GM23338 (cell line): ENCODE measurements around the gene VRK1. TPM values are rescaled to one million over a fixed set of nuclear protein-coding genes. Genes with fewer than 3 reads are reported as not detected.

Experiments
- ATAC-seq: fragments of 200-7000 bp; cut with Tn5 transposase; 3 replicates; pipeline ENCODE4 v1.9.1; 2020
- DNase-seq: peaks from one replicate; pipeline ENCODE4 v3.0.0-alpha.2; 2015; ENCODE audit warnings: low spot score
- H2AFZ ChIP-seq: fragments of 200-600 bp; sonication (generic); 2 replicates; pipeline ENCODE4 v1.8.0; 2016; ENCODE audit warnings: antibody characterized with exemption, mild to moderate bottlenecking, moderate library complexity
- H3F3A ChIP-seq: fragments of 200-600 bp; sonication (generic); replicated peaks from 2 replicates; pipeline ENCODE4 v1.8.0; 2017; ENCODE audit warnings: antibody characterized with exemption, mixed run types, low read depth
- H3K27ac ChIP-seq: fragments of 200-600 bp; sonication (generic); 2 replicates; pipeline ENCODE4 v1.6.1; 2016; ENCODE audit warnings: low read depth
- H3K27me3 ChIP-seq: fragments of 200-600 bp; sonication (generic); 2 replicates; pipeline ENCODE4 v1.8.0; 2016; ENCODE audit warnings: mild to moderate bottlenecking, mixed run types, moderate library complexity; ENCODE audit not compliant: insufficient read depth
- H3K36me3 ChIP-seq: fragments of 200-600 bp; sonication (generic); 2 replicates; pipeline ENCODE4 v1.8.0; 2016; ENCODE audit warnings: mild to moderate bottlenecking; ENCODE audit not compliant: insufficient read depth
- H3K4me1 ChIP-seq: fragments of 200-600 bp; sonication (generic); 2 replicates; pipeline ENCODE4 v1.8.0; 2016; ENCODE audit warnings: mild to moderate bottlenecking, moderate library complexity; ENCODE audit not compliant: insufficient read depth
- H3K4me2 ChIP-seq: fragments of 200-600 bp; sonication (generic); 2 replicates; pipeline ENCODE4 v1.7.1; 2017; ENCODE audit warnings: mixed run types
- H3K4me3 ChIP-seq: fragments of 200-600 bp; sonication (generic); 2 replicates; pipeline ENCODE4 v1.6.1; 2016; ENCODE audit warnings: mixed run types
- H3K79me2 ChIP-seq: fragments of 200-600 bp; sonication (generic); replicated peaks from 2 replicates; pipeline ENCODE4 v1.8.0; 2017; ENCODE audit warnings: mild to moderate bottlenecking; ENCODE audit not compliant: insufficient read depth
- H3K9me2 ChIP-seq: fragments of 200-600 bp; sonication (generic); 2 replicates; pipeline ENCODE4 v1.8.0; 2017; ENCODE audit not compliant: insufficient read depth
- H4K20me1 ChIP-seq: fragments of 200-600 bp; sonication (generic); replicated peaks from 2 replicates; pipeline ENCODE4 v1.8.0; 2017; ENCODE audit warnings: mild to moderate bottlenecking; ENCODE audit not compliant: insufficient read depth
- H3K27ac Mint-ChIP-seq: 2 replicates; pipeline ENCODE4 v1.8.0; 2020; ENCODE audit warnings: inconsistent platforms, mild to moderate bottlenecking, moderate library complexity, mixed read lengths
- H3K27me3 Mint-ChIP-seq: 3 replicates; pipeline ENCODE4 v1.8.0; 2022; ENCODE audit warnings: low read depth, mild to moderate bottlenecking, moderate library complexity, mixed read lengths, inconsistent platforms; ENCODE audit not compliant: insufficient read depth, poor library complexity
- H3K36me3 Mint-ChIP-seq: 3 replicates; pipeline ENCODE4 v1.8.0; 2021; ENCODE audit warnings: low read depth, mild to moderate bottlenecking, inconsistent platforms, moderate library complexity, mixed read lengths
- H3K4me1 Mint-ChIP-seq: 3 replicates; pipeline ENCODE4 v1.8.0; 2020; ENCODE audit warnings: mild to moderate bottlenecking, inconsistent platforms, mixed read lengths
- H3K4me3 Mint-ChIP-seq: 3 replicates; pipeline ENCODE4 v1.8.0; 2021; ENCODE audit warnings: moderate library complexity, mild to moderate bottlenecking, inconsistent platforms, mixed read lengths
- H3K9me3 Mint-ChIP-seq: 3 replicates; pipeline ENCODE4 v1.8.0; 2020; ENCODE audit warnings: moderate library complexity, mild to moderate bottlenecking, inconsistent platforms, mixed read lengths
- CREB1 ChIP-seq: fragments of 250-450 bp; sonication (Bioruptor Pico); IDR thresholded peaks from 2 replicates; pipeline ENCODE4 v1.5.0; 2020; ENCODE audit warnings: low read depth, mild to moderate bottlenecking, moderate library complexity
- CTCF ChIP-seq, 2 experiments: fragments of 200-600 bp in 1 of 2; sonication (generic) in 1 of 2; conservative IDR thresholded peaks; 2 replicates each; pipeline versions ENCODE4 v1.5.1 to v1.6.1; 2016 to 2017; ENCODE audit warnings: antibody characterized with exemption in 2 of 2, low read depth in 2 of 2, mild to moderate bottlenecking in 2 of 2, moderate library complexity in 1 of 2
- EZH2 ChIP-seq: fragments of 200-600 bp; sonication (generic); IDR thresholded peaks from one replicate; pipeline ENCODE4 v1.8.0; 2017; ENCODE audit warnings: antibody characterized with exemption, mild to moderate bottlenecking, low read depth; ENCODE audit not compliant: unreplicated experiment
- NANOG ChIP-seq: IDR thresholded peaks from 2 replicates; pipeline ENCODE4 v1.6.1; 2016; ENCODE audit warnings: antibody characterized with exemption, borderline replicate concordance
- REST ChIP-seq: IDR thresholded peaks from one replicate; pipeline ENCODE4 v1.6.1; 2018; ENCODE audit warnings: antibody characterized with exemption; ENCODE audit not compliant: unreplicated experiment
- ZNF331 ChIP-seq: fragments of 250-450 bp; sonication (Bioruptor Pico); IDR thresholded peaks from 2 replicates; pipeline ENCODE4 v1.5.0; 2020; ENCODE audit warnings: low read depth, mild to moderate bottlenecking, moderate library complexity
- polyA plus RNA-seq: library from polyadenylated mRNA; unstranded; fragments of >200 nt; fragmentation: Nextera tagmentation; extraction: Ambion mirVana; gene quantifications from 2 replicates; pipeline ENCODE4 v1.2.1, GENCODE V29; 2016
- total RNA-seq: library from RNA; depleted of rRNA; stranded (reverse); fragments of >200 nt; shearing (Covaris generic); gene quantifications from 2 replicates; pipeline ENCODE4 v1.2.3, GENCODE V29; 2014

Gene VRK1
- total and polyA plus RNA-seq, 2 experiments from 2014 or later, result 83.8 to 119 TPM

DNA sequence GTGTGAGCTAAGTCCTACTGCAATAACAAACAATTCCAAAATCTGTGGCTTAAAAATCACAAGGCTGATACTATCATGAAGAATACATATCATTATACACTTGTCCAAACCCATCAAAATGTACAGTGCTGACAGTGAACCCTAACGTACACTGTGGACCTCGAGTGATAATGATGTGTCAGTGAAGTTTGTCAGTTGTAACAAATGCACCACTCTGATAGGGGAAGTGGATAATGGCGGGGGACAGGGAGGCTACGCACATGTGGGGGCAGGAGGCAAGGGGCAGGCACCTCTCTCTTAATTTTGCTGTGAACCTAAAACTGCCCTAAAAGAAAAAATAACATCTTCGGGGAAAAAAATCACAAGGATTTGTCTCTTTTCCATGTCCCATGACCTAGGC is 100.0 kb downstream of the VRK1 start:
- Histone ChIP-seq H3K27me3 (no peaks in the 10 kb centered on the region), H3K79me2 (no peaks in the 10 kb centered on the region), H3K4me3 (no peak overlapping the region), H3K27ac (no peak overlapping the region), H3K36me3 (no peaks in the 10 kb centered on the region), H3K4me1 (peaks cover 6% of the 10 kb centered on the region), H3F3A (no peaks in the 10 kb centered on the region), H3K9me2 (0 out of 2 replicates have a peak, but pooled peaks cover 4% of the 10 kb centered on the region), H4K20me1 (no peaks in the 10 kb centered on the region), H3K4me2 (no peak overlapping the region), H2AFZ (no peak overlapping the region)
- Mint-ChIP-seq H3K36me3 (no peaks in the 10 kb centered on the region), H3K9me3 (no peaks in the 10 kb centered on the region), H3K4me1 (peaks cover 8% of the 10 kb centered on the region), H3K4me3 (no peak overlapping the region), H3K27me3 (peaks cover 4% of the 10 kb centered on the region), H3K27ac (no peak overlapping the region)
- no peak for ATAC-seq
- no peak for TF ChIP-seq CTCF (conservative IDR thresholded peaks at IDR 0.05; ENCODE audit: low read depth in 2 of 2)
- no peak for TF ChIP-seq REST
- no peak for TF ChIP-seq EZH2
- TF ChIP-seq NANOG, result no peak
- TF ChIP-seq ZNF331 (CRISPR knock-in tag), result no peak
- no peak for DNase-seq

DNA sequence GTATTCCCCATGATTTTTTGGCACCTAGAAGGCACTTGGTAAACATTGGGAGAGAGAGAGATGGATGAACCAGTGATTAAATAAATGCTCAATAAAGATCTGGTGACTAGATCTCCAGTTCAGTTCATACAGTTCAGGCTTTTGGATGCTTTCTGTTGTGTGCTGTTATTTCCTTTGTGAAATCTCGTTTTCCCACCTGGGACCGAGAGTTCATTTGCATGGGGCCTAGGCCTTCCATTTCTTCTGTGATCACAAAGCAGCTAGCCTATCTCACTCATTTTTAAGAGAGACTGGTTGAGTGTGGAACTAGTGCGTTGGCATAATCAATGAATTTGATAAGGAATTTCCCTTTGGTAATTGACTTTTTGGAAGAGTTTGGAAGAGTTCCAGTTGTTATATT is 104.0 kb downstream of the VRK1 start:
- Histone ChIP-seq H4K20me1 (no peaks in the 10 kb centered on the region), H3K79me2 (no peaks in the 10 kb centered on the region), H3K4me3 (no peak overlapping the region), H3K9me2 (0 out of 2 replicates have a peak, but pooled peaks cover 7% of the 10 kb centered on the region), H3K36me3 (no peaks in the 10 kb centered on the region), H2AFZ (no peak overlapping the region), H3K4me1 (peaks cover 11% of the 10 kb centered on the region), H3K4me2 (no peak overlapping the region), H3K27ac (peak overlapping the region; percentile 29; the same call in 1 of the 2 replicates), H3F3A (no peaks in the 10 kb centered on the region), H3K27me3 (no peaks in the 10 kb centered on the region)
- ATAC-seq, result no peak; the same call in 2 of the 3 replicates
- TF ChIP-seq CREB1, result no peak
- Mint-ChIP-seq H3K9me3 (no peaks in the 10 kb centered on the region), H3K27ac (0 out of 2 replicates have a peak overlapping the region, but pooled peaks have one; percentile 24), H3K4me1 (peaks cover 20% of the 10 kb centered on the region), H3K4me3 (no peak overlapping the region), H3K27me3 (peaks cover 1% of the 10 kb centered on the region), H3K36me3 (no peaks in the 10 kb centered on the region)
- DNase-seq, result no peak
